ENCODE data around the gene CHRNA7.

DNA sequence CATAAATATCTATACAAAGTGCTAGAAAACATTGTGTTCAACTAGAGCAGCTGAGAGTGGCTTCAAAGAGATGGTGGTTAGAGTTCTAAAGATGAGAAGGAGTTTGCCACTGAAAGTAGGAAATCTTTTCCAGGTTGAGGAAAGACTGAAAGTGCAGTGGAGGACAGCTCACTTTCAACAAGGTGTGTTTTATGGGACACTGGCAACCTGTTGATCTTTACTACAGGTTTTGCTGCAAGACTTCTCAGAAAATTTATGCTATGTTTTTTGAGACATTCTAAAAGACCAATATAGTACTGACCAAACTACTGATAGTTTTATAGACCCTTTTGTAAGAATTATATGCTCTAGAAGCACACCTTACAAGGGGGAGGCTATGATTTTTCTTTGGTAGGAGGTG, 3.8 kb downstream of the CHRNA7 start:
- TF ChIP-seq, protein P1, sequence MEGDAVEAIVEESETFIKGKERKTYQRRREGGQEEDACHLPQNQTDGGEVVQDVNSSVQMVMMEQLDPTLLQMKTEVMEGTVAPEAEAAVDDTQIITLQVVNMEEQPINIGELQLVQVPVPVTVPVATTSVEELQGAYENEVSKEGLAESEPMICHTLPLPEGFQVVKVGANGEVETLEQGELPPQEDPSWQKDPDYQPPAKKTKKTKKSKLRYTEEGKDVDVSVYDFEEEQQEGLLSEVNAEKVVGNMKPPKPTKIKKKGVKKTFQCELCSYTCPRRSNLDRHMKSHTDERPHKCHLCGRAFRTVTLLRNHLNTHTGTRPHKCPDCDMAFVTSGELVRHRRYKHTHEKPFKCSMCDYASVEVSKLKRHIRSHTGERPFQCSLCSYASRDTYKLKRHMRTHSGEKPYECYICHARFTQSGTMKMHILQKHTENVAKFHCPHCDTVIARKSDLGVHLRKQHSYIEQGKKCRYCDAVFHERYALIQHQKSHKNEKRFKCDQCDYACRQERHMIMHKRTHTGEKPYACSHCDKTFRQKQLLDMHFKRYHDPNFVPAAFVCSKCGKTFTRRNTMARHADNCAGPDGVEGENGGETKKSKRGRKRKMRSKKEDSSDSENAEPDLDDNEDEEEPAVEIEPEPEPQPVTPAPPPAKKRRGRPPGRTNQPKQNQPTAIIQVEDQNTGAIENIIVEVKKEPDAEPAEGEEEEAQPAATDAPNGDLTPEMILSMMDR (IDR thresholded peaks at IDR 0.05 in 4 of 5, conservative IDR thresholded peaks at IDR 0.05 in 1 of 5) = no peak
- no peak for TF ChIP-seq POLR2A (IDR thresholded peaks at IDR 0.05)
